HEK293T (cell line): Measurements from ENCODE around the gene TSC2.

ENCODE experiments used
- CTCF ChIA-PET: fragments of 350-600 bp; formaldehyde crosslinking; extraction: SDS; loops from one replicate; lab custom pipeline; 2021; ENCODE audit warnings: antibody characterized with exemption, inconsistent platforms; lab: Yijun Ruan, JAX
- POLR2A ChIA-PET: fragments of 350-600 bp; formaldehyde crosslinking; extraction: SDS; loops from one replicate; lab custom pipeline; 2020; ENCODE audit warnings: antibody characterized with exemption, inconsistent platforms; lab: Yijun Ruan, JAX
- DNase-seq: peaks from one replicate; pipeline ENCODE4 v3.0.0; 2012; ENCODE audit warnings: mixed read lengths; ENCODE audit errors: extremely low spot score
- ARNT ChIP-seq: fragments of 450-650 bp; IDR thresholded peaks from 2 replicates; pipeline ENCODE4 v1.6.1; 2017; ENCODE audit warnings: mild to moderate bottlenecking
- BHLHE40 ChIP-seq: fragments of 450-650 bp; IDR thresholded peaks from 2 replicates; pipeline ENCODE4 v1.6.1; 2016; ENCODE audit warnings: mild to moderate bottlenecking, moderate library complexity, borderline replicate concordance
- CTBP1 ChIP-seq: fragments of 450-650 bp; IDR thresholded peaks from 2 replicates; pipeline ENCODE4 v1.6.1; 2016; ENCODE audit warnings: borderline replicate concordance
- ELF4 ChIP-seq: fragments of 450-650 bp; IDR thresholded peaks from 2 replicates; pipeline ENCODE4 v1.6.1; 2017; ENCODE audit warnings: antibody characterized with exemption
- FOXA1 ChIP-seq: fragments of 450-650 bp; IDR thresholded peaks from 2 replicates; pipeline ENCODE4 v1.6.1; 2016; ENCODE audit warnings: mild to moderate bottlenecking
- FOXK2 ChIP-seq: fragments of 450-650 bp; IDR thresholded peaks from 2 replicates; pipeline ENCODE4 v1.6.1; 2016; ENCODE audit warnings: mild to moderate bottlenecking
- FOXM1 ChIP-seq: fragments of 450-650 bp; IDR thresholded peaks from 2 replicates; pipeline ENCODE4 v1.6.1; 2017; ENCODE audit warnings: mild to moderate bottlenecking, borderline replicate concordance
- HDGF ChIP-seq: fragments of 450-650 bp; IDR thresholded peaks from 2 replicates; pipeline ENCODE4 v1.6.1; 2017; ENCODE audit warnings: antibody characterized with exemption, borderline replicate concordance
- L3MBTL2 ChIP-seq: fragments of 450-650 bp; conservative IDR thresholded peaks from 2 replicates; pipeline ENCODE4 v1.6.1; 2016; ENCODE audit warnings: mild to moderate bottlenecking
- LEF1 ChIP-seq: fragments of 450-650 bp; IDR thresholded peaks from 2 replicates; pipeline ENCODE4 v1.6.1; 2017; ENCODE audit warnings: mild to moderate bottlenecking, borderline replicate concordance
- NFRKB ChIP-seq: fragments of 450-650 bp; IDR thresholded peaks from 2 replicates; pipeline ENCODE4 v1.6.1; 2016; ENCODE audit warnings: mild to moderate bottlenecking, moderate library complexity
- SP1 ChIP-seq: fragments of 450-650 bp; IDR thresholded peaks from 2 replicates; pipeline ENCODE4 v1.6.1; 2017
- SUZ12 ChIP-seq: fragments of 450-650 bp; IDR thresholded peaks from 2 replicates; pipeline ENCODE4 v1.6.1; 2016; ENCODE audit warnings: mild to moderate bottlenecking
- TARDBP ChIP-seq: fragments of 450-650 bp; IDR thresholded peaks from 2 replicates; pipeline ENCODE4 v1.6.1; 2016
- ZNF384 ChIP-seq: fragments of 450-650 bp; IDR thresholded peaks from 2 replicates; pipeline ENCODE4 v1.6.1; 2016
- TF ChIP-seq, protein P1 (sequence below): fragments of 450-650 bp; IDR thresholded peaks from 2 replicates; pipeline ENCODE4 v1.6.1; 2016

Gene TSC2

DNA sequence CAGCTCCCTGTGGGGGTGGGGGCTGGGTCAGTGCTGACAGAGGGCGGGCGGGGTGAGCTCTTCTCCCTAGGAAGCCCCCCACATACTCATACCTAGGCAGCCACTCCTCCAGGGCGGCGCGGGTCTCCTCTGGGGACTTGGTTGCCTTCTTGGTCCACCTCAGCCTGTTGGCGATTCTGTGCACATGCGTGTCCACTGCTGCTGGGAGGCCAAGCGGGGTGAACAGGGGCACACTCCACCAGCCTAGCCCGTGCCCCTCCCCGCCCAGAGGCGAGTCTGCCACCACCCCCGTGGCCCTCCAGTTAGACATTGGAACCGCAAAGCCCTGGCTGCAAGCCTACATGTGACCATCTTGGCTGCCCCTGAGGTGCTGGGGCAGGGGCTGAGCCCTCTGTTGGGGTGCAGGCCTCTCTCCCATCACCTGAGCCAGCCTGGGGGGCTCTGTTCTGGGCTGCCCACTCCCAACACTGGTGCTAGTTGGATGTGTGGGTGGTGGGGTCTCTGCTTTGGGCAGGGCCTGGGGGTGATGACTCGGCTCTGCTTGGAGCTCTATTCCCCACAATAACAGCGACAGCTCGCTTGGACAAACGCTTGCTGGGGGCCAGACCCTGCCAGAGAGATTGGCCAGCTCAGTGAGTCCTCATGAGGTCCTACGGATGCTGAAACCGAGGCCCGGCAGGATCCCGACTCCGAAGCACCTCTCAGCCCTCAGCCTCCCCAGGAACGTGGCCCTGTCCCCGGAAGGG is 7.6 kb upstream of the TSC2 start:
- POLR2A ChIA-PET = interaction anchor here (0.8 to 1.7 kb wide), 4 partner anchors 8 to 76 kb away, joined by 3 to 7 read pairs (median 6); partner anchors contain the start of genes NTHL1, RPS2 and TSC2
- DNase-seq = no peak
- CTCF ChIA-PET = no interaction called here
- TF ChIP-seq, protein P1, sequence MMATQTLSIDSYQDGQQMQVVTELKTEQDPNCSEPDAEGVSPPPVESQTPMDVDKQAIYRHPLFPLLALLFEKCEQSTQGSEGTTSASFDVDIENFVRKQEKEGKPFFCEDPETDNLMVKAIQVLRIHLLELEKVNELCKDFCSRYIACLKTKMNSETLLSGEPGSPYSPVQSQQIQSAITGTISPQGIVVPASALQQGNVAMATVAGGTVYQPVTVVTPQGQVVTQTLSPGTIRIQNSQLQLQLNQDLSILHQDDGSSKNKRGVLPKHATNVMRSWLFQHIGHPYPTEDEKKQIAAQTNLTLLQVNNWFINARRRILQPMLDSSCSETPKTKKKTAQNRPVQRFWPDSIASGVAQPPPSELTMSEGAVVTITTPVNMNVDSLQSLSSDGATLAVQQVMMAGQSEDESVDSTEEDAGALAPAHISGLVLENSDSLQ = no peak

DNA sequence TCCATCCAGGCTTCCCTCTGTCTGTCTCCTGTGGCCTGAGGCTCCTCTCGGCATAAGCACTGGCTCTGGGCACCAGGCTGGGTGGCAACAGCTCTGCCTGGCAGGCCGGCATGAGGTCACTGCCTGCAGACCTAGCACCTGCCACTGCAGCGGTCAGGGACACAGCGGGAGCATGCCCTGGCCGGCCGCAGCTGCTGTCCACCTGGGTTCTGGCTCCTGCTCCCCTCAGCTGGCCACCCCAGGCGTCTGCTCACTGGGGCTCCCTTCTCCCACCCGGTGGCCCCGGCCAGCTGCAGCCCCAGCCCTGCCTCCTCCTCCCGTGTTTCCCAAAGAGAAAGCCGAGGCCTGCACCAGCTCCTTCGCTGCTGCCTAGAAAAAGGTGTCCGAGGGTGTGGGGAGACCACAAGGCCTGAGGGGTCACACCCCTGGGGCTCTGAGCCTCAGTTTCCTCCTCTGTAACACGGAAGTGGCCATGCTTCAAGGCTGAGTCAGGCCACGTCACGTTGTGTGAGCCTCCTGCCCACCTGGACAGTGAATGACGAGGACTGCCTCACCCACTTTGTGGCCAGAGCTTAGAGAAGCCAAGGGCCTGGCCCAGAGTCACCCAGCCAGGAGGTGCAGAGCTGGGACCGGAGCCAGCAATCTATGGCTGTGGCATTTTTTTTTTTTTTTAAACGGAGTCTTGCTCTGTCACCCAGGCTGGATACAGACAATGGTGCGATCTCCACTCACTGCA is 6.8 kb upstream of the TSC2 start:
- no peak for TF ChIP-seq FOXM1
- TF ChIP-seq L3MBTL2 = no peak
- TF ChIP-seq FOXA1 = no peak
- no peak for TF ChIP-seq SP1
- TF ChIP-seq FOXK2 = no peak
- TF ChIP-seq ARNT = no peak
- no peak for TF ChIP-seq TARDBP
- no peak for TF ChIP-seq HDGF
- TF ChIP-seq ELF4 = no peak
- no peak for TF ChIP-seq BHLHE40
- no peak for TF ChIP-seq ZNF384
- TF ChIP-seq, protein P1 = no peak
- no peak for TF ChIP-seq CTBP1
- TF ChIP-seq NFRKB = no peak
- ChIA-PET POLR2A (interaction anchor here (0.8 to 1.7 kb wide), 3 partner anchors 13 to 76 kb away, joined by 3 to 6 read pairs (median 5); partner anchors contain the start of genes NHERF2 and RPS2), CTCF (no interaction called here)
- DNase-seq = no peak

DNA sequence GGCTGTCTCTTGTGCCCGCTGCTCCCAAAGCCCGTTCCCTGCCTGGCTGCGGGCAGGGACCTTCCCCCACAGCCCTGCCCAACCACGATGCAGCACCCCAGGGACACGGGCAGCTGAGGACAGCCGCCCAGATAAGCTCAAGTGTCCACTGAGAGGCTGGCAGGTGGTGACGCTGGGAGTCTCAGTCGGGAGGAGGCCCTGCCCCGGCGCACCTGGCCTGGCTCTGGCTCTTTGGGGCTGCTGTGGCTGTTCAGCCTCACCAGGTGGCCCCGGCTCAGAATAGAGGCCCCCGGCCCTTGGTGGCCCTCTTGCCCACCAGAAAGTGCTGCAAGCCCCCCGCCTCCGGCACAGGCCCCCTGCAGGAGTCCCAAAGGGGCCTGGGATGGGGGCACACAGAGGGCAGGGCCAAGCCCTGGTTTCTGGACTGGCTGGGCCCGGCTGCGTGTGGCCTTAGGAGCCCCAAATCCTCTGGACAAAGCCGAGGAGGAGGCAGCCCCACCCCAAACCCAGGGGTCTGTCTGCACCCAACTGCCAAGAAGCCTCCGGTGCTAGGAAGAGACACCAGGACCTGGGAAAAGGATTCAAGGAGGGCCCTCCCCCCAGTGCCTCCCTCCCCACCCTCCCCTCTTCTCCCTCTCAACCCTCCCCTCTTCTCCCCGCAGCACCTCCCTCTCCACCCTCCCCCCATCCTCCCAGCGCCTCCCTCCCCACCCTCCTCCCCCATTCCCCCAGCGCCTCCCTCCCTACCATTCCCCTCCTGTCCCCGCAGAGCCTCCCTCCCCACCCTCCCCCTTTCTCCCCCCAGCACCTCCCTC is 5.4 kb upstream of the TSC2 start:
- no peak for TF ChIP-seq CTBP1
- TF ChIP-seq FOXM1 = no peak
- no peak for TF ChIP-seq FOXA1
- TF ChIP-seq ARNT = no peak
- TF ChIP-seq FOXK2 = no peak
- TF ChIP-seq SP1 = no peak
- TF ChIP-seq LEF1 = no peak
- no peak for TF ChIP-seq SUZ12
- TF ChIP-seq L3MBTL2 = no peak
- TF ChIP-seq NFRKB = no peak
- TF ChIP-seq BHLHE40 = no peak
- TF ChIP-seq ELF4 = no peak
- no peak for TF ChIP-seq ZNF384
- TF ChIP-seq HDGF = no peak
- TF ChIP-seq, protein P1 = no peak
- no peak for TF ChIP-seq TARDBP
- ChIA-PET POLR2A (interaction anchor here (1.0 to 1.4 kb wide), 2 partner anchors 14 to 15 kb away, joined by 4 to 5 read pairs; partner anchors contain the start of gene NHERF2), CTCF (no interaction called here)
- no peak for DNase-seq

DNA sequence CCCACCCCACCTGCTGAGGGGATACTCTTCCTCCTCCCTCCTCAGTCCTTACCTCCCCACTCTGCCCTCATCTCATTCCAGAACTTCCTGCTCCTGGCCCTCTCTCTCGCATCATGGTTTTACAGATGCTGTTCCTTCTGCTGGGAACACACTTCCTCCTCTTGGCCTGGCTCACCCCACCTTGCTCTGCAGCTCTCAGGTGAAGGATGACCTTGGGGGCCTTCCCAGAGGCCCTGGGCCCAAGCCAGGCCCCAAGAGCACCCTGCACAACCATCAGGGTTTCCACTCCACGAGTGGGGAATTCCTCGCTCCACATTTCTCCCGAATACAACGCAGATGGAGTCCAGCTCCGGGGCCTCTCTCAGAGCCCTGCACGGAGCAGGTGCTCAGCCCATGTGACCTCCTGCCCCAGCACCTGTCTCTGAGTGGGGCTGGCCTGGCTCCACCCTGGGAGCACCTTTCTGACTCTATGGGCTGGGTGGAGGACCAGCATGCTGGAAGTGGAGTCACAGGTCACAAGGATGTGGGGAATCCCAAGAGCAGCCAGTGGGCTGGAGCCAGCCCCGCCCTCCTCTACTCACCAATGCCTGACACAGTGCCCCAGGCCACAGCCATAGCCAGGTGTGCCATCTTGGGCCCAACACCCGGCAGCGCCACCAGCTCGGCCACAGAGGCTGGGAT is 4.7 kb upstream of the TSC2 start:
- no peak for DNase-seq
- ChIA-PET POLR2A (interaction anchor here (1.2 kb wide), 1 partner anchor 78 kb away, joined by 3 read pairs; the partner anchor contains the start of gene RPS2), CTCF (no interaction called here)
- no peak for TF ChIP-seq SUZ12
- no peak for TF ChIP-seq SP1
- TF ChIP-seq FOXM1 = no peak
- TF ChIP-seq CTBP1 = no peak
- TF ChIP-seq ARNT = no peak
- TF ChIP-seq LEF1 = no peak
- TF ChIP-seq, protein P1 = no peak
- no peak for TF ChIP-seq FOXA1
- no peak for TF ChIP-seq ZNF384
- TF ChIP-seq HDGF = no peak
- TF ChIP-seq FOXK2 = no peak
- TF ChIP-seq ELF4 = no peak
- TF ChIP-seq TARDBP = no peak
- no peak for TF ChIP-seq BHLHE40
- TF ChIP-seq L3MBTL2 = no peak
- no peak for TF ChIP-seq NFRKB
